ENCODE results near the gene GPRC5D. TPM values are rescaled to one million over a fixed set of nuclear protein-coding genes. Genes with fewer than 3 reads are reported as not detected.

Gene GPRC5D
- polyA plus RNA-seq, 1 donor from 2014 or later, result 1.4 TPM

GRCh38 chr12:12933742-12934141 is 18.2 kb downstream of the GPRC5D start:
- Mint-ChIP-seq H3K27ac (no peak overlapping the region), H3K27me3 (peaks cover 4% of the 10 kb centered on the region), H3K9me3 (no peaks in the 10 kb centered on the region), H3K36me3 (no peaks in the 10 kb centered on the region), H3K4me1 (no peaks in the 10 kb centered on the region), H3K4me3 (no peak overlapping the region)

DNA sequence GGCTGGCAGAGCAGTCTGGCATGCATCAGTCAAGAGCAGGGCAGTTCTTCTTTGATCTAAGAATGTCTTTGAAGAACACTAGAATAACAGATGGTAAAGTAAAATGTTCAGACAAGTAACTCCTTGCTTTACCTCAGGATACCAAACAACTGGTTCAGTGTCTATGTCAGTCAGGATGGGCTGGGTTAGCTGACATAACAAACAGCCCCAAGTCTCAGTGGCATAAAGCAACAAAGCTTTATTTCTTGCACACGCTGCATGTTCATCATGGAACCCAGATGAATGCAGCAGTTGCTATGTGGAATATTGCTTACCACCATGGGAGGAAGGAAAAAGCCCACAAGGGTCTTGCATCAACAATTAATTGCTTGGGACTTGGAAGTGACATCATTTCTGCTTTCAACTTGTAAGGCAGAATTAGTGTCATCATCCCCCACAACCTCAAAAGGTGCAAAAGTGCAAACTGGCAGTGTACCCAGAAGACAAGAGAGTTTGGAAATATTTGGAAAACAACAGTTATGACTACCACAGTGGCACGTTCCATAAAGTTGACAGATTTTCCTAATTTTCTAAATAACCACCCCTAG is 21.2 kb downstream of the GPRC5D start:
- Mint-ChIP-seq H3K4me1 (no peaks in the 10 kb centered on the region), H3K9me3 (no peaks in the 10 kb centered on the region), H3K4me3 (no peak overlapping the region), H3K27ac (no peak overlapping the region), H3K27me3 (peaks cover 11% of the 10 kb centered on the region), H3K36me3 (no peaks in the 10 kb centered on the region)

DNA sequence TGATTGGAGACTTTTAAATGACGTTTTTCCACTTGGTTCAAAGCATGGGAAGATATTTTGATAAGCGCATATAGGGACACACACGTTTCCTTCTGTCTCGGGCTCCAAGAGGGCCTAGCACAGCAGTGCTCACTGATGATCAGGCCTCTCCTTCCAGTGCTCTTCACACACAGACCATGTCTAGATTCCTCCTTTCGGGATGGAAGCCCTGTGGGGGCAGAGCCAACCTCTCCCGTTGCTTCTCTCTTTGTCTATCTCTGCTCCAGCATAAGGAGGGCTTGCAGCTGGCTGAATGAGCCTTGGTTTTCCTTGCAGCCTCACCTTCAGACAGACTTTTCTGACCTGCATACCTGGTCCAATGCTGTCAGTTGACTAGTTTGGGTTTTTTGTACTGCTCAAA is 22.3 kb downstream of the GPRC5D start:
- no peaks in the 10 kb centered on the region for H3K9me3 Mint-ChIP-seq

GRCh38 chr12:12927211-12928079 is 24.5 kb downstream of the GPRC5D start:
- peak overlapping the region; percentile 30 to 75 (median 46) for H3K4me3 Mint-ChIP-seq
- no peaks in the 10 kb centered on the region for H3K36me3 Mint-ChIP-seq

More for the DNA sequence above, 22.3 kb downstream of the GPRC5D start:
- no peaks in the 10 kb centered on the region for H3K36me3 Mint-ChIP-seq
- no peak overlapping the region for H3K4me3 Mint-ChIP-seq
- H3K27me3 Mint-ChIP-seq, result peaks cover 11% of the 10 kb centered on the region
- no peaks in the 10 kb centered on the region for H3K4me1 Mint-ChIP-seq
- H3K27ac Mint-ChIP-seq, result peak overlapping the region in 1 of 3 donors; percentile 32

DNA sequence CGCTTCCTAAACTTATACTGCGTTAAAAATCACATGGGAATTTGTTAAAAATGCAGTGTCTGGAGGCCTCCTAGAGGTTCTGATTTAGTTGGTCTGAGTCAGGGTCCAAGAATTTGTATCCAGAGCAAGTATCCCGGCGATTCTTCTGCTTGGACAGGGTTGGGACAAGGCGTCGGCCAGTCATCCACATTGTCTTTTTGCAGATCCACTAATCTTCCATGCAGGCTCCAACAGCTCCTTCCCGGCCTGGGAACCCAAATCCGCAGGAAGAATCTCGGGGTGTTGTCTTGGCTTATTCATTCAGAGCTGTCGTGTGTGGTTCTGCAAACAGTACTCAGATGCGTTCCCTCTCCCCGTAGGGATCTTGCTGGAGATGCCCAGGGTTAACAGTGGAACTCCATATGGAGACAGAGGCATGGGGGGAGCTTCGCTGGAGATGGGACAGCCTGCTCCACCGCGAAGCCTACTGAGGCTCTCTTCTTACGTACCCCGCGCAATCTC is 25.3 kb downstream of the GPRC5D start:
- H3K36me3 Mint-ChIP-seq, result no peaks in the 10 kb centered on the region
- no peak overlapping the region for H3K27ac Mint-ChIP-seq
- peaks cover 13% of the 10 kb centered on the region for H3K27me3 Mint-ChIP-seq
- no peak overlapping the region for H3K4me3 Mint-ChIP-seq
- no peaks in the 10 kb centered on the region for H3K4me1 Mint-ChIP-seq
- H3K9me3 Mint-ChIP-seq, result no peaks in the 10 kb centered on the region

More at GRCh38 chr12:12927211-12928079, 24.5 kb downstream of the GPRC5D start:
- Mint-ChIP-seq H3K9me3 (no peaks in the 10 kb centered on the region), H3K27ac (peak overlapping the region in 1 of 3 donors; percentile 73), H3K27me3 (peaks cover 11% of the 10 kb centered on the region), H3K4me1 (no peaks in the 10 kb centered on the region)

DNA sequence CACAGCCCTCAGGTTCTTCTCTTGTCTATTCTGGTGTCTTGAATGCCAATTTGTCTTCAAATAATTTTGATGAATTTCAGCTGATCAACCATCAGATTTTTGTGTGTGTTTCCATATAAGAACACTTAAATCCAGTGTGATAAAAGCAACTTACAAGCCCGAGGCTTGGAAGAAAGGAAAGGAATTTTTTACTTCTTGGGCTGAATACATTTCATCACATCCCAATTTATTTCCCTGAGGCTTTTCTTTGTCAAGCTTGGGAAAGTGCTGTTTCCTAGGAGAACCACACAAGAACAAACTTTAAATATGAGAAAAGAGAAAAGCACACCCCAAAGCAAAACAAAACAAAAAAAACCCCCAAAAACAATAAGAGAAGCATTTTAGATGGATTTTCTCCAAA is 26.6 kb downstream of the GPRC5D start:
- Mint-ChIP-seq H3K9me3 (no peaks in the 10 kb centered on the region), H3K36me3 (no peaks in the 10 kb centered on the region), H3K27ac (no peak overlapping the region), H3K27me3 (peaks cover 13% of the 10 kb centered on the region), H3K4me1 (no peaks in the 10 kb centered on the region), H3K4me3 (no peak overlapping the region)

DNA sequence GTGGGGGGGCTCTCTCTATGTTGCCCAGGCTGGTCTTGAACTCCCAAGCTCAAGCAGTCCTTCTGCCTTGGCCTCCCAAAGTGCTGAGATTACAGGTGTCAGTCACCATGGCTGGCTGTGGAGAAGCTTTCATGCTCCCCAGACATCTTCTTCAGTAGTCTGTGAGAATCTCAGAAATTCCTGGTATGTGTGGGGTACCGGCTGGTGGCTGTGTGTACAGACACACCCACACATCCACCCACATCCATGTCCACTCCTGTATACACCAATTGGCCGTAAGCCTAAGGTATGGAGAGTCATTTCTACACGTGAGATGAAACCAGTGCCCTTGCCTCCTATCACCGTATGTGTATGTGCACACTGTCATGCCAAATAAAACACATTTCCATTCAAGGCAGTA is 27.8 kb downstream of the GPRC5D start:
- Mint-ChIP-seq H3K27me3 (peaks cover 8% of the 10 kb centered on the region), H3K4me3 (peak overlapping the region in 1 of 4 donors; percentile 54), H3K9me3 (no peaks in the 10 kb centered on the region), H3K4me1 (no peaks in the 10 kb centered on the region), H3K27ac (no peak overlapping the region), H3K36me3 (no peaks in the 10 kb centered on the region)

- Mint-ChIP-seq H3K27ac (peak overlapping the region in 1 of 3 donors; percentile 53), H3K27me3 (peaks cover 11% of the 10 kb centered on the region), H3K9me3 (no peaks in the 10 kb centered on the region), H3K4me1 (no peaks in the 10 kb centered on the region), H3K36me3 (no peaks in the 10 kb centered on the region), H3K4me3 (no peak overlapping the region)
Measured at GRCh38 chr12:12922978-12923377, 29.0 kb downstream of the GPRC5D start.

- Mint-ChIP-seq H3K4me3 (no peak overlapping the region), H3K9me3 (no peaks in the 10 kb centered on the region), H3K4me1 (no peaks in the 10 kb centered on the region), H3K27me3 (peaks cover 13% of the 10 kb centered on the region), H3K27ac (no peak overlapping the region), H3K36me3 (no peaks in the 10 kb centered on the region)
Measured at GRCh38 chr12:12922191-12922616, 29.8 kb downstream of the GPRC5D start.

GRCh38 chr12:12919666-12920435 is 32.1 kb downstream of the GPRC5D start:
- Mint-ChIP-seq H3K27me3 (peaks cover 18% of the 10 kb centered on the region), H3K4me3 (no peak overlapping the region), H3K4me1 (peaks cover 0 to 6% (median 2%) of the 10 kb centered on the region in 3 donors), H3K36me3 (no peaks in the 10 kb centered on the region), H3K27ac (peak overlapping the region in 1 of 3 donors; percentile 94), H3K9me3 (no peaks in the 10 kb centered on the region)

GRCh38 chr12:12918781-12919389 is 33.1 kb downstream of the GPRC5D start:
- H3K4me3 Mint-ChIP-seq, result no peak overlapping the region
- peaks cover 21% of the 10 kb centered on the region for H3K27me3 Mint-ChIP-seq
- H3K9me3 Mint-ChIP-seq, result no peaks in the 10 kb centered on the region
- no peak overlapping the region for H3K27ac Mint-ChIP-seq
- H3K4me1 Mint-ChIP-seq, result peaks cover 0 to 6% (median 2%) of the 10 kb centered on the region in 3 donors
- H3K36me3 Mint-ChIP-seq, result no peaks in the 10 kb centered on the region

DNA sequence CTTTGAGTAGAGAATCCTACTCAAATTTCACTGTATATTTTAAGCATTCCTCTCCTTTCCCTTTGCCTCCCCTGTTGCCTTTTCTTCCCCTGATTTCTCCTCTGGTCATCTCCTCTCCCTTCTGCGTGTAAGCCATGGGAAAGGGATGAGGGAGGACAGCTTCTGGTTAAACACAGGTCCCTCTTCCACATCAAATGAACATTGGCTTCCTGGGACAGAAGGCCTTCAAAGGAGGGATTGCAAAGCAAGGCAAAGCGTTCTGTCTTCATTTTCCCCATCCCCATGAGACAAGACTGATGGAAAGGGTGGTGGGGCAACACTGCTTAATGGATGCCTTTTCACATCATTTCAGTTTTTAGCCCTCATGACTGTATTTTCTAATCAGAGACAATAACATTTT is 34.5 kb downstream of the GPRC5D start:
- Mint-ChIP-seq H3K27me3 (peaks cover 21% of the 10 kb centered on the region), H3K4me1 (peaks cover 0 to 6% (median 2%) of the 10 kb centered on the region in 3 donors), H3K27ac (no peak overlapping the region), H3K9me3 (no peaks in the 10 kb centered on the region), H3K36me3 (no peaks in the 10 kb centered on the region), H3K4me3 (no peak overlapping the region)

DNA sequence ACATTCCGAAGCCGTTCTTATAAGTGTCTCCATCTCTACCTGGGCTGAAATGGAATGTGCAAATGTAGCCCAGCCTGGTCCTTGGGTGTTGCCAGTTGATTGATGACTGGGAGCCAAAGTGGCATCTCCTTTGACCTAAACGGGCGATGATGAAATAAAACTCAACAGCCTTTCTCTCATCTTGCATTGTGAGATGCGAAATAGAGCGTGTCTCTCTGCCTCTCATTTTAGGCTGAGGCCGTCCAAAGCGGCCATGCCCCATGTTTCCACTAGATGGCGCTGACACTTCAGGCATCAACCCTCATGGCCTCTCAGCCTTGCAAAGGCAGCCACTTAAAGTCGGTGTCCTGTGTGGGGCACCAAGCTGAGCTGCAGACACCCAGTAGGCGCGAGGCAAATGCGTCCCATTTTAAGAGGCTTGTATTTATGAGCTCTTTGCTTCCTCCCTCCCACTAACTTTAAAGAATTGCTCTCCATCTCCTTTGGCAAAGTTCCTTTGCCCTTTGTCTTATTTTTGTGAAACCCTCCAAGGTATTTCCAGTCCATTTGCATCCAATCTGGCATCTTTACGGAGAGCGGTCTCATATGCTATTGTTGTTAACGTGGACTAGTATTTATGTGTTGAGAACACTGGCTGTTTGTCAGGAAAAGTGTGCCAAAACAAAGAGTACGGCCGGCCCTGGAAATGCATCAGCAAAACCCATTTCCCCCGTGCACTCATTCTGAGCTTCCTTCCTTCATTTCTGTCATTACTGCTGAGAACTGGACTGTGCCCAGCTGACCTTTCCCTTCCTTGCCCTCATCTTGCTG is 35.6 kb downstream of the GPRC5D start:
- H3K27me3 Mint-ChIP-seq, result peaks cover 19% of the 10 kb centered on the region
- no peak overlapping the region for H3K27ac Mint-ChIP-seq
- no peaks in the 10 kb centered on the region for H3K36me3 Mint-ChIP-seq
- no peaks in the 10 kb centered on the region for H3K9me3 Mint-ChIP-seq
- peaks cover 0 to 6% (median 2%) of the 10 kb centered on the region in 3 donors for H3K4me1 Mint-ChIP-seq
- peak overlapping the region in 1 of 4 donors; percentile 35 for H3K4me3 Mint-ChIP-seq

GRCh38 chr12:12915656-12916055 is 36.3 kb downstream of the GPRC5D start:
- Mint-ChIP-seq H3K27ac (no peak overlapping the region), H3K36me3 (no peaks in the 10 kb centered on the region), H3K27me3 (peaks cover 19% of the 10 kb centered on the region), H3K4me3 (no peak overlapping the region), H3K9me3 (no peaks in the 10 kb centered on the region), H3K4me1 (peaks cover 0 to 6% (median 2%) of the 10 kb centered on the region in 3 donors)

Data from IgD-negative memory B cell (primary cell).